Activated T-helper 9 cell treated with anti-CD3 and anti-CD28 coated beads, Interleukin-2, amount 50 U/mL, for 16 hours (primary cell): ENCODE results near the gene MARCOL.
"Not testable (repeated sequence)": the region's sequence is repeated elsewhere in the genome, so short reads cannot be mapped to it uniquely, and the experiment has no call there.

Source experiments
- DNase-seq: peaks from one replicate; pipeline ENCODE4 v3.0.0-alpha.2; 2020; ENCODE audit warnings: low read depth

Gene MARCOL

DNA sequence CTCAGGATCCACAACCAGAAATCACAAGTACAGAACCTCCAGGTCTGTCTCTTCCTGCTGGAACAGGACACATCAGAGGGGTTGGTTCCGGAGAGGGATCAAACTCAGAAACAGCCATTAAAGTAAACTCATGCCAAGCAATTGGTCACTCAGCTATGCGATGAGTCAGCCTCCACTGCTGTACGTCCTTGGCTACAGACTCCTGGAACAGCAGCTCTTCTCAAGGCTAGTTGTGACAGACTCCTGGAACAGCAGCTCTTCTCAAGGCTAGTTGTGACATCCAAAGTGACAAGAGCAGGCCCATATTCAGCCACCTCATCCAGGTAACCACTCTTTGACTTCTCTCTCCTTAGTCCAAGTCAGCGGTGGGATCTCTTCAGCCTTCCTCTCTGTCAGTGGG is 30.2 kb downstream of the MARCOL start, which contains the start of gene SPINK13:
SPINK13 (plus strand) TSS at position 229 of the 400 bp plus-strand sequence. CDS start 1,279 bp downstream, outside the sequence.
- no peak for DNase-seq

- DNase-seq = not testable (repeated sequence)
Observed at GRCh38 chr5:148275129-148275528, 36.8 kb downstream of the MARCOL start.

GRCh38 chr5:148280893-148281292 is 42.6 kb downstream of the MARCOL start:
- not testable (repeated sequence) for DNase-seq

DNA sequence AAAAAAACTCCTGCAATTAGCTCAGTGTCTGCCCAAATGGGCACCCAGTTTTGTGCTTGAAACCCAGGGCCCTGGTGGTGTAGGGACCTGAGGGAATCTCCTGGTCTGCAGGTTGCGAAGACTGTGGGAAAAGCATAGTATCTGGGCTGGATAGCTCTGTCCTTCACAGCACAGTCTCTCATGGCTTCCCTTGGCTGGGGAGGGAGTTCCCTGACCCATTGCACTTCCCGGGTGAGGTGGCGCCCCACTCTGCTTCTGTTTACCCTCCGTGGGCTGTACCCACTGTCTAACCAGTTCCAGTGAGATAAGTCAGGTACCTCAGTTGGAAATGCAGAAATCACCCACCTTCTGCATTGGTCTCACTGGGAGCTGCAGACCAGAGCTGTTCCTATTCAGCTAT is 43.0 kb downstream of the MARCOL start:
- not testable (repeated sequence) for DNase-seq

DNA sequence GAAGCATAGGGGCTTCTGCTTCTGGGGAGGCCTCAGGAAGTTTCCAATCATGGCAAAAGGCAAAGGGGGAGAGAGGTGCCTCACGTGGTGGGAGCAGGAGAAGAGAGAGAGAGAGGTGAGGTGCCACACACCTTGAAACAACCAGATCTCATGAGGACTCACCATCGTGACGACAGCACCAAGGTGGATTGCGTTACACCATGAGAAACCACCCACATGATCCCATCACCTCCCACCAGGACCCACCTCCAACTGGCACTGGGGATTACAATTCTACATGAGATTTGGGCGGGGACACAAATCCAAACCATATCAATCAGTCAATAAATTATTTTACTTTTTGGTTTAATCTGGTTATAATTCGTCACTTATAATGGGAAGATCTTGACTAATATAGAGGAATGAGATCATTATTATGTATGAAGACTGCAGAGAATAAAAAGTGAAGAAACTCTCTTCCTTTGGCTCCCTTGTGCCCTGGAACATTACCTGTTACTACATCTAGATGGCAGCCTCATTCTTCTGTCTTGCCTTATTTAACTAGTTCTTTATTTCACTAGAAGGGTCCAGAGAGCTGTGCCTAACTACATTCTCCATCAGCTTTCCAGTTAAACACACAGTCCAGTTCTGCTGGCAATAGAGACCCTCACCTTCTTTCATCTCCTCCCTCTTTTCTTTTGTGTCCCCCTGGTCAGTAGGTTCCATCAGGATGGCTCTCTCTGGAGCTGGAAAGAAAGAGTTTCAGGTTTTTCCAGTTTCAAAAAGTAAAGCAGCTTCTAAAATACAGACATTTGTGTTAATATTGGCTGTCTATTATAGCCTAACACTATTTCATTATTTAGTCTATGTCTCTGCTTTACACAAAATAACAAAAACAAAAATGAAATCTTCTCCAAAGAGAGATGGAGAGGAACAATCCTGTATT is 52.2 kb downstream of the MARCOL start:
- no peak for DNase-seq
